Endometrial microvascular endothelial cells (primary cell): Measurements from ENCODE around the gene LIMA1. TPM values are rescaled to one million over a fixed set of nuclear protein-coding genes. Genes with fewer than 3 reads are reported as not detected.
"Not testable (repeated sequence)": the region's sequence is repeated elsewhere in the genome, so short reads cannot be mapped to it uniquely, and the experiment has no call there.

ENCODE experiments used
- in situ Hi-C: cut with HindIII; loops from 2 replicates; pipeline ENCODE4 v1.10.0; 2017; ENCODE audit warnings: low sequenced_read_pairs, low pct_unique_long_range_greater_than_20kb; ENCODE audit errors: inconsistent ontology term
- total RNA-seq: library from RNA; depleted of rRNA; stranded (reverse); fragments of >200 nt; gene quantifications from one replicate; pipeline ENCODE4 v1.2.3, GENCODE V29; 2015; ENCODE audit errors: inconsistent ontology term

The LIMA1 gene
- total RNA-seq, 1 donor from 2014 or later, result 146 TPM

DNA sequence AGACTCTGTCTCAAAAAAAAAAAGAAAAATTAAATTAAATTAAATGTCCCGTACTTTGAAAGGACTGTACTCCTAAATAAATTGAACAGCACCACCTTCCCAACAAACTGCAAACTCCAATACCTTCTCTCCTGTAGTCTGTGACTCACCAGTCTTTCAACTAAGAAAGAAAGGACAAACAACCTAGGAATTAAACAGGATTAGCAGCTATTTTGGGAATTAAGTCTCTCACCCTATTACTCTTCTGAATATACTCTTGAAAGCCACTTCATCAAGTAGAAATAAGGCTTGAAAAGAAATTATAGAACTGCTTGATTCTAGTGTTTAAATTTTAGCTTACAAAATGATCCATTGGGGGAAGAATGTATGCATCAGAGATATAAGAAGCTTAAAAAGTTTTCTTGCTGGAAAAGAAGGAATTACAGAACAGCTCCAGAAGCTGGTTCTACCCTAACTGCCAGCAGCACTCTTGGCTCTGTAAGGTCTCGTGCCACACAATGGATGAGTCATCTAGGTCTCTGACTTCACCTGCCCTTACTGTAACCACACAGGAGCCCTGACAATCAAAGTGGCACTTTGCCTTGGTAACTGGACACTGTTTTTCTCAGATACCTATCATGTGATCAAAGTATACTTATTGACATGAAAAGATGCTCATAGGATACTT lies 59.2 kb downstream of the LIMA1 start:
- in situ Hi-C loops, result no loop called here

GRCh38 chr12:50222275-50222783 lies 61.0 kb downstream of the LIMA1 start:
- in situ Hi-C loops, result no loop called here

DNA sequence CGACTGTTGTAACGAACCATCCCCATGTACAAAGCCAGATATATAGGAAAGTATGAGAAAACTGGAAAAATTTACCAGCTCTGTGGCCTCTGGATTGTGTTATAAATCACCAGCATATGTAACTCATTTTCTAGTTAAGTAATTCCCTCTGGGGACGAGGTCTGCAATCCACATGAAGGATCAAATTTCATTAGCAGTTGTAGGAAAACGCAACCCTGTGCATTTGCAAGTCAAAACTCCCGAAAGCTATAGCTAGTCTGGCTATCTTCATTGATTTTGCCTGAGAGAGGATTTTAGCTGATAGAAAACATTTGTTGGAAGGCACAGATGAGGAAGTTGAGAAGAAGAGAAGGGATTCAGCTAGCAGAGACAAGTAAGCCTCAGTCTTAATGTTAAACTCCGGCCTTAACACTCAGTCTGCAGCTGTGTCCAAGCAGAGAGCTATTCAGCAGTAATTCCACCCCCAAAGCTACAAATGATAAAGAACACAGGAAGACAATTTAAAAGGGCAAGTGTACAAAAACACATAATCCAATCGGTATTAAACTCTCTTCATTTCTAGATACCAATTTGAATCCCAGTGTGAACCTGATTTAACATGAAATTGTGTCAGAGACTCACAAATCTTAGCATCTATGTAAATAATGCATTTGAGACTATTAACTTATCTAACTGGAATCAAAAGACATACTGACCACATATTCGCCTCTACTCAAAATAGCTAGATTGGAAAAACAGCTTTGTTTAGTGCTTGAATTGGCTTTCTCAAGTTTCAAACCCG lies 61.9 kb downstream of the LIMA1 start:
- in situ Hi-C loops, result no loop called here

DNA sequence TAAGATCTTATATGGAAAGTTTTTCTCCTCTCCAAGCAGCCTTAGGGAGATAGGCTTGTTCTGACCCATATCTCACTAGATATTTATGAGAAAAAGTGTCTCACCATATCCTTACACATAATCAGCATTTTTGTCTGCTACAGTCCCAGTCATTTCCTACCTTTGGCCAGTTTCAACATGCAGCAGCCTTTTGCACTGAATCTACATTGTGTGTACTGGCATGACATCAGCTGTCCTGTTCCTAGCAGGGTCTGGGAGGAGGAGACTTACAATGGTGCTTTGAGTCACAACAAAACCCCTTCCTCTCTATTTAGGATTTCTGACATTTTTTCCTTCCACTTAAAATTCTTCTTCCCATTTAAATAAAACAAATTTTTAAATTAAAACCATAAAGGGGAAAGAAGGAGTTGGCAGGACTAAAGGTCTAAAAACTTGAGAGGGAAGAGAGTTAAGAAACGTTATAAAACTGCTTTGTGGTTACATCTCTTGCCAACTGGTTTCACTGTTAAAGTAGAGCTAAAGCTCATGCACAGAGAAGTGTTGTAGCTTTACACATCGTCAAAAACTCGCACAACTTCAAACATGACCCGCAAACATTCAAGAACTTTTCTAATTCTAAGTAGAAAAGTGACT lies 62.8 kb downstream of the LIMA1 start:
- in situ Hi-C loops, result no loop called here

GRCh38 chr12:50219544-50219943 lies 63.8 kb downstream of the LIMA1 start:
- in situ Hi-C loops, result no loop called here

GRCh38 chr12:50219001-50219400 lies 64.3 kb downstream of the LIMA1 start:
- in situ Hi-C loops, result not testable (repeated sequence)

- in situ Hi-C loops, result no loop called here
Measured at GRCh38 chr12:50218386-50218785, 64.9 kb downstream of the LIMA1 start.

DNA sequence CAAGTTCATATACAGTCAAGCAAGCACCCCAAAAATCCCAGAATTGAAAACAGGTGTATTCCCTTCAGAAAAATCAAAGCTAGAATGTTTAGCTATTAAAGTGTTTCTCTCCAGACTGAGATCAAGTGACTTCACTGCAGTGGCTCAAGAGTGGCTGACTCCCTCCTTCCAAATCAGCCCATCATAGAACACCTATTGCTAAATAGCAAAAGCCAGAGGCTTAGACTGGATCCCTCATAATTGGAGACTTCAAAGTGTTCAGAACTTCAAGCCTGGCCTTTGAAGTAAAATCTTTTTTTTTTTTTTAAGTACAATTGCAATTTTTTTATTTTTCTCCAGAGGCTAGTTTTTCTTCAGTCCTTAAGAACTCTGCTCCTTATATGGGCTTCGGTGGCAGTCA lies 66.1 kb downstream of the LIMA1 start:
- in situ Hi-C loops, result no loop called here

- in situ Hi-C loops, result no loop called here
Measured at GRCh38 chr12:50215033-50215432, 68.3 kb downstream of the LIMA1 start.

DNA sequence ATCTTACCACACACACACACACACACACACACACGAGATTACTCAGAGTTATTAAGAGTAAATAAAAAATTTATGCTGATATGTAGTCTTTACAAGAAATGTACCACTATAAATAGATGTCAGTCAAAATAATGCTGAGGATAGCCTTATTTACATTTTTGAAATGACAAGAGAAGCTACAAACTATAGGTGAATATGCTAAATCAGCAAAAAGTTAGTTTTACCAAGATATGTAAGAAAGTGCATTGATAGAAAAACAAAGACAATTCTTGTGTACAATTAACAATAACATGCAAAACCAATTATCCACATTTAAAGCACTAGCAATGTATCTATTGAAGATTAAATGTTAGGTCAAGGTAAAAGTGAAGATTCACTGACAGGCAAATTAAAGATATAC lies 69.3 kb downstream of the LIMA1 start:
- in situ Hi-C loops, result no loop called here

DNA sequence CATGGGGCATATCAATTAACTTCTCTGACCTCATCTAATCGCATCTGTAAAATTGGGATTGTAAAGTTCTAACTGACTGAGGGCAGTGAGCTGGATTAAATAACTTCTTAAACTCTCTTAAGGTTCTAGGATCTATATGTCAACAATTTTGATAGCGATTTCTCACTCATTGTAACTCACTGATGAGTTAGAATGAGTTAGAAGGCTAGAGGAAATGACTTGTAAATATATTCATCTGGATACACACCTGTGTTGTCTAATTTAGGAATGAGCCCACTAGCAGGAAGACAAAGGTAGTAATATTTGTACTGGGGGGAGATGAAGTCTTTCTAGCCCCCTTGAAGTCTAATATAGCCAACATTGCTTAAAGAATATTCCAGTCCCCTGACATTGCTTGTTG lies 69.9 kb downstream of the LIMA1 start:
- in situ Hi-C loops, result no loop called here

DNA sequence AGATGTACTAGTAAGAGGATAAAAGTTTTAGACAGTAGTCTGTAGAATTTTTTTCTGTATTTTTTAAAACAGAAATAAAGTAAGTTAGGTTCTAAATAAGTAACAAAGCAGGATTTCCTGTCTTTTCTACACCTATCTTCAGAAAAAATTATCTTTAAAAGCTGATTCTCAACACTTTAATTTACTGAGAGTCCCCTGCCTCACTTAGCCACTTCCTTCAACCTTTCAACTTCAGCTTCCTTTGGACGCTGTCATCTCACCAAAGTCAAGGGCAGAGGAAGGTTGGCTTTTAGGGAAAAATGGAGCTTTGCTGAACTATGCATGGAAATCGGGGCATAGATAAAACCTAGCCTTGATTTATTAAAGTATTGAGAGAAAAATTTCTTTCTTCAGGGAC lies 71.3 kb downstream of the LIMA1 start:
- in situ Hi-C loops, result no loop called here

GRCh38 chr12:50211392-50212070 lies 71.8 kb downstream of the LIMA1 start:
- in situ Hi-C loops, result no loop called here

DNA sequence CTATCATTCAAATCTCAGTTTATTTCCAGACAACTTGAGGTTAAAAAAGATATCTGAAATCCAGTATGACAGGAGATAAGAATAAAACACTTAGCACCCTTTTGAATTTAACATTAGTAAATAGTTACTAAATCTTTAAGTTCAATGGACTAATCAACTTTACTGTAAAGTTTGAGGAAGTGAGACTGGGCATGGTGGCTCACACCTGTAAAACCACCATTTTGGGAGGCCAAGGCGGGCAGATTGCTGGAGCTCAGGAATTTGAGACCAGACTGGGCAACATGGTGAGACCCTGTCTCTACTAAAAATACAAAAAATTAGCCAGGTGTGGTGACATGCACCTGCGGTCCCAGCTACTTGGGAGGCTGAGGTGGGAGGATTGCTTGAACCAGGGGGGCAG lies 75.9 kb downstream of the LIMA1 start:
- in situ Hi-C loops, result no loop called here

GRCh38 chr12:50205648-50206047 lies 77.7 kb downstream of the LIMA1 start:
- in situ Hi-C loops, result no loop called here

GRCh38 chr12:50203691-50204090 lies 79.6 kb downstream of the LIMA1 start:
- in situ Hi-C loops, result no loop called here

DNA sequence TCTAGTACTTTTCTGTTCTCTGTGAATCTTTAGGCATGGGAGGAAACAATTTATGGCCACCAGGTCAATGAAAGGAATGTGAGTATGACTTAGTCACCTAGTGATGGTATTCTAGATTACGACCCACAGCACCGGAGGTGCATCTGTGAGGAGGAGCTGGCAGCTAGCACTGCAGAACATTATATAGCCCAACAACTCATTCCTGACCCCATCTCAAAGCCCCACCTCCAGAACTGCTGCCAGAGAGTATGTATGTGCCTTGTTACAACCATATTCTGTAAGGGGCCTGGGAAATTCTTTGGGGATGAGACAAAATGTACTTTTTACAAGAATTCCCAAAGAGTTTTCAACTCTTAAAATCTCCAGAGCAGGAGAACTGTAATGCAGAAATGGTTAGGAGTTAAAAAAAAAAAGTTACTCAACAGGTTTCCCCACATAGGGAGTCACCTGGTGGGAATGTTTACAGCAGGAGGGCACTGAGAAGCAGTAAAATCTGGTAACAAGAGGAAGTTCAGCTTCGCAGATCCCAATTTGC lies 81.3 kb downstream of the LIMA1 start:
- in situ Hi-C loops, result no loop called here

DNA sequence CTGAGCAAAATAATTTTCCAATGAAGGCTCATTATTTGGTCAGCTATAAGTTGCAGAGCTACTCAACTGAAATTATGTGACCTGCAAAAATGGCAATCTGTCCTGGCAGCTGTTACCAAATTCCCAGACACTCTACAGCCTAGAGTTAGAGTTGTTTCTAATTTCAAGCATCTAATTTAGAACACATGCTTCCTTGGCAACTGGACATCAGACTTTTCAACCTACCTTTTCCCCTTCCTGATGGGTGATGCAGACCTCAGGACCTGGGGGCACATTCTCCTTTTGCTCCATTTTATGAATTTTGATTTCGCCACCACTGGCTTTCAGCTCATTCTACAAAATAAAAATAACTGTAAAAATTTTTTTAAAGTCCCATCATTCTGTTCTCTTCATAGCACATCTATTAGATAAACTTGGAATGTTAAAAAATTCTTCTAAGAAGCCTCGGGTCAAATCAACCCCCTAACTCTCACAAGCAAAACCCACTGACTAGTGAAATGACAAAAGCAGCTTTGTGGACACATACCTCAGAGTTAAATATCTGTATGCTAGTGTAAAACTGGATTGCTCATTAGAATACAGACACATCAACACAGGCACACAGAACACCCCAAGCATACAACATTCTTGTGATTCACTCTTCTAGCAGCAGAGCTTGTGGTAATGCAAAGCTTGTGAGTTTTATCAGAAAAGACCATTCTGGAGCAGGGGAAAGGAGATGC lies 82.6 kb downstream of the LIMA1 start:
- in situ Hi-C loops, result no loop called here

DNA sequence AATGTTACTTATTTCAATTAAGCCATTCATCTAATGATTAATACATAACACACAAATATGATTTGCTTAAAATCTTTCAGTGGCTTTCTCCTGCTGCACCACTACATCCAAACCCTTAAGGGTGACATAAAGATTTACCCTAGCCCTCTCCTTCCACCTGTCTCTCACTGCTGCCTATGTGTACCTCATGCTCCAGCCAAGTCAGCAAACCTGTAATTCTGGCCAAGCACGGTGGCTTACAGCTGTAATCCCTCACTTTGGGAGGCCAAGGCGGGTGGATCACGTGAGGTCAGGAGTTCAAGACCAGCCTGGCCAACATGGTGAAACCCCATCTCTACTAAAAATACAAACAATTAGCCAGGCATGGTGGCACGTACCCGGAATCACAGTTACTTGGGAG lies 84.5 kb downstream of the LIMA1 start:
- in situ Hi-C loops, result no loop called here
